GM19193 (cell line): Measurements from ENCODE around the gene GRID1.

Experiments used
- POLR2A ChIP-seq: IDR thresholded peaks from 4 replicates; pipeline ENCODE4 v1.6.1; 2011; ENCODE audit not compliant: insufficient read depth, insufficient read length; ENCODE audit errors: extremely low read depth

GRID1 gene

DNA sequence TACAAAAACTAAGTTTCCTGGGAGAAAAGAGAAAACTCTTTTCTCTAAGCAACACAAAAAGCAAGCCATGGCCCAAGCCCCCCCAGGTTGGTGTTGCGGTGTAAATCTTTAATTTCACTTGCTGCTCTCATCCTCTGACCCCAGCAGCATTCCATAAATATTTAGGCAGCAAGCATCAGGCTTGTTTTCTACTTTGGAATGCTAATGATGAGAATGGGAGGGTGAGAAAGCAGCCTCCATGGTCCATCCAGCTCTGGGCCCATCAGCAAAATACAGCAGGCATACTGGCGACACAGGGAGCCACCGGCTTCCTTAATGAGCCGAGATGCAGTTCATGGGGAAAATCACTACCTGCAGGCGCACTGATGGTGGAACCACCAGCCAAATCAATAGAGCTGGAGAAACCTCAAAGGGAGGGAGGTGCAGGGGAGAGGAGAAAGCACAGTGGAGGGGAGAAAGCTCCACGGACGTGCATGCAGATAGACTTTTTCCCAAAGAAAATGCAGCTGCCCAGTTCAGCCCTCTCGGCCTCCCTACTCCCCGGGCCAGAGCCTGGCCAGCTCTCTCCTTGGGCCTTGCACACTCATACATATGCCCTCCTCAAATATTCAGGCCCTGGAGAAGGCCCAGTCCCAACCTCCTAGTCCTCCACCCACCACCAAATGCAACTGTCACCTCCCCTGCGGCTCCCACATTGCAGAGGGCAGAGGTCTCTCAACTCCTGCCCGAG, 131.9 kb downstream of the GRID1 start:
- TF ChIP-seq POLR2A = no peak

DNA sequence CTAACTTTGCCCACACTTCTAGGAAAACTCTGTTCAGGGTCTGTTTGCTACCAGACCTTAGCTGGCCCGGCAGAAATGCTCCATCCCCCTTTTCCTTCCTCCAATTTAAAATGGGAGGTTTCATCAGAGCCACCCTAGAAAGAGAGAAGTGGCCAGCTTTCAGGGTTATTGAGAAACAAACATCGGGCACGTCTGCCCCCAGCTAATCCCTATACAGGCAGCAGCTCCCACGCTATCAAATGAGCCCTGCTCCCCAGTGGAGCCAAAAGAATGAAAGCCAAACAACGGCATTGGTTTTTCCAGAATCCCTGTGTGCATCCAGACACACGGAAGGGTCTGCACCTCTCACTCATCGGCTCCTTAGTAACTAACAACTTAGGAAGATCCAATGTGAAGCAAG, 132.5 kb downstream of the GRID1 start:
- no peak for TF ChIP-seq POLR2A

DNA sequence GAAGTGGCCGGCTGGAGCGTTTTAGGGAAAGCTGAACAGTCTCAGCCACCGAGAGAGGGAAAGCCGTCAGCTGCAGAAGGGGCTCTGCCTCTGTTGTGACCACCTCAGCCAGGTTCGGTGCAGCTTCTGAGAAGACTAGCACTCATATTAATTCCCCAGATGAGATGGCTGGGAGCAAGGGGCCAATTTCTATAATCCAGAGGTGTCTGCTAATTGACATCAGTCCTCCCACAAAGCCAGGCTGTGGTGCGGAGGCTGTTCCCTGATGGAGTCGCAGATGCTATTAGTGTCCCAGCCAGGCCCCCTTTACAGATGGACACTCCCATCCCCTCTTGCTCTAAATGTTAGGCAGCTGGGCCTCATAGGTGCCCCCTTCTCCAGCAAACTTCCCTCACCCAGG, 133.5 kb downstream of the GRID1 start:
- no peak for TF ChIP-seq POLR2A

DNA sequence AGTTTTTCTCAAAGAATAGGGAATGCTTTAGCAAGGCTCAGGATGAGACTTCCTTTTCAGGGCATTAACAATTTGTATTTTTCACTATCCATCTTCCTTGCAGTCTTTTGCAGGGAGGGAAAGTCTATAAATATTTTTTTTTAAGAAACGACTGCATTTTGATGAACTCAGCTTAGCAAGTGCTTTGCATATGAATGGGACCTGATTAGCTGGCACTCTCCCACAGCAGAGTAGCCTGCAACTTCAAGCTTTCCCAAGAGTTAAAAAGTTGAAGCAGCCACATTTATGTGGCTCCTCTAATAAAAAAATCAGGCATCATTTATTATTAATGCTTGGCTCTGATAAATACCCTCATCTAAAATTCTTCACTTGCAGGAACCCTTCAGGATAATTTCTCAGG, 134.0 kb downstream of the GRID1 start:
- TF ChIP-seq POLR2A = no peak

DNA sequence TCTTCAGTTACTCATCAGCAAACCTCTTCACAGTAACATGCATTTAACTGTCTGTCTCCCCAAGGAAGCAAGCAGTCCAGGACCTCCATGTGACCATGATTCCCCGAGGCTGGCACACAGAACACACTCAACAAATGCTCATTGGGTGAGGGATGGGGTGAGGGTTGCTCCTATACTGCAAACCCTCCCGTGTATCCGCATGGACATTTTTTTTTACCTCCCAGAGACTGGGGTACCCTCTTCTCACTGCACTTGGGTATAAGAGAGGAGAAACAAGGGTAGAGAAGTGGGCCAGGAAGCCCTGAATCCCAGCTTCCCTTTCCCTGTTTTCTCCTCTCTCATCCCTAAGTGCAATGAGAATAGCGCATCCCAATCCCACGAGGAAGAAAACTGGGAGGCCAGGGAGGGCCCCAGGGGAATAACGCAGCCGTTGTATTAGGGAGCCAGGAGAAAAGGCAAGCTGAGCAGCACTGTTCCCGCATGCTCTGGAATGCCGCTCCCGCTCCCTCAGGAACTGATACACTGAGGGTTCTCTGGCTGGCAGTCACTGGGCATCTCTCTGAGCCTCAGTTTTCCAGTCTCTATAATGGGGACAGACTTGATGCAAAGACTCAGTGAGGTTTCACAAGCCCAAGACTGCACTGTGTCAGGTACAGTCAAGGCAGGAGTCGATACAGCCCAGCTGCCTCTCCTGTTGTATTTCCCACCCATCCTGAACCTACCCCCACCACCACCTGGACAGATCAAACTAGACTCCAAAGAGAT, 134.6 kb downstream of the GRID1 start:
- no peak for TF ChIP-seq POLR2A

DNA sequence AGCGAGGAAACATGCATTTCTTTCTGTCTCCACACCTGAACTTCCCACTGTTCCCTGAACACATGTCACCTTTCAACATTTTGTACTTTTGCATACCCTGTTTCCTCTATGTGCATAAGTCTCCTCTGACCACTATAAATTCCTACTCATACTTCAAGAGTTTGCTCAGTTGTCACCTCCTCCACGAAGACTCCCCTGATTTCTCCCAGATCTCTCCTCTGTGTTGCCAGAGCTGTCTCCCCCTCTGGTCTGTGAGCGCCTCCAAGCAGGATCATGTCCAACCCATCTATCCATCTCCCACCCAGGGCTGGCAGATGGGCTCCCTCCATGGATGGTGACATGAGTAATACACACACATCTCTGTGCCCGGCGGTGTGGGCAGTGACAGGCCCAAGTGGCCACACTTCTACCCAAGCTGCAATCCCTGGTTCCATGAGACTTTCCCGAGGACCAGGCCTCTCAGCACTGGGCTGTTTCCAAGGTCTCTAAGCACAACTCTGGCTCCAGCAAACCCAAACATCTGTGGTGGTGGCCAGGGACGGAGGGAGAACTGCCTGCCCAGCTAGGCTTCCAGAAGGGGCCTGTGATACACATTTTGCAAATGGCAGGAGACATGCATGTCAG, 135.9 kb downstream of the GRID1 start:
- no peak for TF ChIP-seq POLR2A

DNA sequence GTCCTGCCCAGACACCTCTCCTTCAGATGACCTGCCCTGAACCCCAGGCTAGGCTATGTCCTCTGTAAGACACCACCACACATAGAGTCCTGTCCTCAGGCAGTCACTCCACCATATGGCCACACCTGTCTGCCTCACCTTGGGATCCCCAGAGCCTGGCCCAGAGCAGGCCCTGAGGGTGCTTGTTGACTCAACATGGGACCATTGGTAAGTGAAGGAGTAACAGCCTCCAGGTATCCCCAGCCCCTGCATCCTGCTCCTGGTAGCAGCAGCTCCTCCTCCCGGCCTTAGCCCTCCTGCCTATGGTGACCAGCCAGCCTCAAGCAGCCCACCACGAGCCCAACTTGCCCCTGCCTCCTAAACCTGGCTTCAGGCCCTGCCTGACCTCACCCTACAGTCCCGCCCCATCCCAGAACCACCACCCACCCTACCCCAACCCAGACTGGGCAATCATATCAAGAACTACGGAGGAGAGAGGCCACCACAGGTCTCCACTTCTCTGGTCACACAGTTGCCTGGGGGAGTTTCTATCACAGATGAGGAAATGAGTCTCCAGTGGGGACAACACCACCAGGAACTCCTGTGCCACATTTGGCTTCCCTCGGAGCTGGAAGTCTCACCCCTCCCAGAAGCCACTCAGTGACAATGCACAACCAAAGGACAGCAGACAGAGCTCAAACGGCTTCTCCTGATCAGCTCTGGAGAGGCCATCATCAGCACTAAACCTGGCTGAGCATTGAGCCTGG, 136.6 kb downstream of the GRID1 start:
- no peak for TF ChIP-seq POLR2A

DNA sequence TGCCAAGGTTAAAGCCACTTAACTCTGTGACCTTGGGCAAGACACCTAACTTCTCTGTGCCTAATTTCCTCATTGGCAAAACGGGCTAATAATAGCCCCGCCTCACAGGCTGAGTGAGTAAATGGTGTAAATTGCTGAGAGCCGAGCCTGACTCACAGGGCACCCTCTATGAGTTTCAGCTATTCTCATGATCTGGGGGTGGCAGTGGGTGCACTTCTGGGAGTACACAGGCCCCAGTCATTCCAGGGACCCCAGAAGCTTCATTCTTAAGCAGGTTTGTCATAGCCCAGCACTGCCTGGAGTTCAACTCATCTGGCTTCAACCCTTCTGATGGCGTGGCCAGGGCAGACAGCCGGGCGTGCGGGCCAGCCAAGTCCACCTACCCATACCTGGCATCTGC, 137.2 kb downstream of the GRID1 start:
- TF ChIP-seq POLR2A = no peak

DNA sequence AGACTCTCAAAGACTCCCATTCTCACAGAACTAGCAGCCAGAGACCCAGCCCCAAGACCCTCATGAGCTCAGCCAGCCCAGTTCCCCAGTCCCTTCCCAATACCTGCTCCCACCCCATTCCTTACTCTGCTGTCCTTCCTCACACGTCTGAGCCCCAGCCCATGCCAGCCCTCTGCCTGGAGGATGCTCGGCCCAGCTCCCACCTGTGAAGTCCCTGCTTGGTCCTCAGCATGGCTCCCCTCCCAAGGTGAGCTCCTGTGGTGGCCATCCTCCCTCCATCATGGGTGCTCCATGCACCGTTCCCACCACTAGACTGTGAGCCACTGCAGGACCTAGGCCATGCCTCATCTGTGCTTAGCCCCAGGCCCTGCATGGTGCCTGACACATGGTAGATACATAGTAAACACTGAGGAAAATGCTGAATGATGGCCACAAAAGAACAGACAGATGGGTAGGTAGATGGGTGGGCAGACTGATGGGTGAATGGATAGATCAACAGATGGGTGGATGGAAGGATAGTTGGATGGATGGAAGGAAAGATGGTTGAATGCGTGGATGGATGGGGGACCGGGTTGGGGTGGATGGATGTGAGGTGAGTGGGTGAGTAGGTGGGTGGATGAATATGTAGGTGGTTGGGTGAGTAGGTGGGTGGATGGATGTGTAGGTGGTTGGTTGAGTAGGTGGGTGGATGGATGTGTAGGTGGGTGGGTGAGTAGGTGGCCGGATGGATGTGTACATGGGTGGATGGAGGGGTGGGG, 138.9 kb downstream of the GRID1 start:
- TF ChIP-seq POLR2A = no peak

DNA sequence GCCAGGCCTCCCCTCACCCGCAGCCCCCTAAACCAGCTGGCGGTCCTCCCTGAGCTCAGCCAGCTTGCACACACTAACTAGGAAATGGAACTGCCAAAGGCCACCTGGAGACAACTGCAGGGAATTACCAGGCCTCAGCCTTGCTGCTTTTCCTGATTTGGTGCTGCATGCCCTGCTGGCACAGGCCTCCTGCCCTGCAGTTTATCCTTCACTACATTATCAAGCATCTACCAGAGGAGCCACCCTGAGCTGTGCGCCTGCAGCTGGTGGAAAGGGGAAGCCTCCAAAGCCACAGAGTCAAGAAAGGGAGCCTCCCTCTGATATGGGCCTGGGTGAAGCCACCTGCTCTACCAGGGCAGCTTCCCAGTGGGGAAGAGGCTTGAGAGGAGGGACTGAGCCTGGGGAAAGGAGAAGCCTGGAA, 139.8 kb downstream of the GRID1 start:
- TF ChIP-seq POLR2A = no peak

DNA sequence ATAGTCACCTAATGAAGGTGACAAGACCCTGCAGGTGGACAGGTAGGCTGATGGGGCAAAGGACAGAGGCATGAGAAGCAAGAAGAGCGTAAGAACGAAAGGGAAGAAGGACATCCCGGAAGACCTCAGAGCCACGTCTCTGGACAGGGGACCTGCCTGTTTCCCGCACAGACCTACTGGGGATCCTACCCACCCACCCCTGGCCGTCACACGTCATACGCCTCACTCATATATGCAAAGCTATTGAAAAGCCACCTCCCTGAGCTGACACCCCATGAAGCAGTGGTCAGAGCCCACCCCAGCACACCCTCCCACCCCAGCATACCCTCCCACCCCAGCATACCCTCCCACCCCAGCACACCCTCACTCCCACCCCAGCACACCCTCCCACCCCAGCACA, 140.6 kb downstream of the GRID1 start:
- no peak for TF ChIP-seq POLR2A

DNA sequence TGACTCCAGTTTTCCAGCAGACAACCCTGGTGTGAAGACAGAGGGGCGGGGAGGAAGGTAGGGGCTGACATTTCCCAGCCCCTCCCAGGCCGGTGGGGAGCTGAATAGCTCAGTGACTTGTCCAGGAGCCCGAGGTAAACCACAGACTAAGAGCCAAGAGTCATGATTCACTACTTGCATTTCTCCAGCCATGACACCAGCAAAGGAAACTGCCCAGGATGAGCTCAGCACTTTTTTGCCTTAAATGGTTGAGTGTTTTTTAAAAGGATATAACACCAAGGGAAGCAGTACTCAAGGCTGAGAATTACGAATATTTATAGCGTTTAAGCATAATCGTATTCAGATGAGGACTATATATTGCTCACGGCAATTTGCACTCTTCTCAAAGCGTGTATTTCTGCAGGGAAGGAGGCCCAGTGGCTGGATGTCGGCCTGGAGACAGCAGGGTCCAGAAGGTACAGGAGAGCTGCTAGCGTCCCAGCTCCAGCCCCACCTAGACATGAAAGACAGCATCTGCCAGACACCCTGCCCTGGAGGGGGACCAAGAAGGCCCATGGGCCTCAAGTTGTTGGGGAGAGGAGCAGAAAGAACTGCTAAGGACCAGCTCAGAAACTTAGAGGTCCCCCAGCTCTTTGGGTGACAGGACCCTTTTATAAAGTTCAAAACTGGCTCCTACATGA, 141.4 kb downstream of the GRID1 start:
- TF ChIP-seq POLR2A = no peak

DNA sequence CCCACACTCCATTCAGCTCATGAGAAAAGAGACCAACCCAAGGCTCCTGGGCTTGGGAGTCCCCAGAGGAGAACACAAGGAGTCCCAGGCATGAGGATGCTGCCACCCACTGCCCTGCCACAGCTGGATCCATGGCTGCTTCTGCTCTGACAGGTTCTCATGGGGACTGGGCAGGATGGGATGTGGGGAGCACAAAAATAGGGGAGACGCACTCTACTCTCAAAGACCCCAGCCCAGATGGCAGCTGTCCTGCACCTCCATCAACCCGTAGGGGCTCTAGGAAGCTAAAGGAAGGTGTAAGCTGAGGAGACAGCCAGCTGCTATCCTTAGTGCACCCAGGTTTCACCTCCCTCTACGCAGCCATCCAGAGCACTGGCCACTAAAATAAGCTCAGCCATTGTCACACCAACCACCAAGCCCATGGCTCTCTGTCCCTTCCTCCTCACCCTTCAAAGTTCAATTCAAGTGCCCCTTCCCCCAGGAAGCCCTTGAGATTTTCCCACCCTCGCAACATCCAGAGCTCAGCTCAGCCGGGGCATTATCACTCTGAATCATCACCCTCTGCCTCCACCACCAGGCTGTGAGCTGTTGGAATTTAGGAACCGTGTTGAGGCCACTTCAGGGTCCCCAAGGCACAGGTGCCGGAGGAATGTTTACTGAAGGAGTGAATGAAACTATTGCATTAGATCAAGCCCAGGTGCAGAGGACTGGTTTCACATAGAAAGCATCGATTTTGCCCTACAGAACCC, 142.1 kb downstream of the GRID1 start:
- TF ChIP-seq POLR2A = no peak

DNA sequence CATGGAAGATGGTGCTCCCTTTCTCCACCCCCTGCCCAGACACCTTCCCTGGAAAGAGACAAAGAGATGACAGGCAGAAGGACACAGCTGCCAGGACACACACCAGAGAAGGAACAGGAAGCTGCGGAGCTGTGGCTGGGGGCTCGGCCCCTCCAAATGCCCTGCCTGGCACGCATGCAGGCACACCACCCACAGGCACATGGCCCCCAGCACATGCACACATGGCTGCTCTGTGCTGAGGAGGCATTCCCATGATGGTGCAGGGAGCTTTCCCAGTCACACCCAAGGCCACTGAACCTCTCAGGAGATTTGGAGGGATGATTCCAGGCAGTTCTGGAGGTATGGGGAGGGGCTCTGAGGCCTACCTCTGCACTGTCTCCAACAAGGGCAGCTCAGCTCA, 143.3 kb downstream of the GRID1 start:
- no peak for TF ChIP-seq POLR2A

DNA sequence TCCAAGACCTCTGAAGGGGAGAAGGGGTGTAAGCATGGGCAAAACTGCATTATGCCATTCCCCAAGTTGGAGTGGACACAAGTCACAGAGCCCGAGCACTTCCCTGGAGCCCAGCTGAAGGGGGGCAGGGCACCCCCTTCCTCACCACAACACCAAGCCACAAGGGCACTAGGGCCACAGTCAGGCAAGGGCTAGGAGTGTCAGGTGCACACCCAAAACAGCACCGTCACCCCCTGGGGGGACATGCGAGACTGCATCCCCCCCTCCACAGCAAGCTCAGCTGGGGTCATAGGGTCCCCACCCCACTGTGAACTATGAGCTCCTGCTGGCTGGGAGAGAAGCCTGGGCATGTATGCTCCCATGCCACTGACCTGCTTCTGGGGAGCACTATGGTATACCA, 143.9 kb downstream of the GRID1 start:
- TF ChIP-seq POLR2A = no peak
